Keratinocyte (primary cell): ENCODE results near the gene PPARD. TPM values are rescaled to one million over a fixed set of nuclear protein-coding genes. Genes with fewer than 3 reads are reported as not detected.

Experiments
- DNase-seq: peaks from one replicate; pipeline ENCODE4 v3.0.0-alpha.2; 2011; ENCODE audit warnings: low read depth, missing footprints, low spot score
- FAIRE-seq: peaks from 2 replicates; lab custom pipeline; 2011; peaks lifted over from hg19 to GRCh38; lab: Jason Lieb, UNC
- H2AFZ ChIP-seq: 2 replicates; pipeline ENCODE4 v1.6.0; 2012; ENCODE audit warnings: low read length, control low read depth, inconsistent platforms; ENCODE audit not compliant: control insufficient read depth
- H3K27ac ChIP-seq: 2 replicates; pipeline ENCODE4 v1.5.1; 2011; ENCODE audit warnings: low read length; ENCODE audit not compliant: control insufficient read depth, insufficient read depth
- H3K27me3 ChIP-seq: 3 replicates; pipeline ENCODE4 v1.6.0; 2011; ENCODE audit warnings: low read length; ENCODE audit not compliant: control insufficient read depth, insufficient read depth; ENCODE audit errors: extremely low read depth
- H3K36me3 ChIP-seq, 2 experiments: 2 replicates in 1 of 2; 3 replicates in 1 of 2; pipeline ENCODE4 v1.5.1; 2011; ENCODE audit warnings: low read length in 2 of 2, mild to moderate bottlenecking in 1 of 2; ENCODE audit not compliant: control insufficient read depth in 2 of 2, insufficient read depth in 2 of 2; ENCODE audit errors: extremely low read depth in 1 of 2
- H3K4me1 ChIP-seq: 3 replicates; pipeline ENCODE4 v1.5.1; 2011; ENCODE audit warnings: low read length; ENCODE audit not compliant: control insufficient read depth, insufficient read depth; ENCODE audit errors: extremely low read depth
- H3K4me2 ChIP-seq: 3 replicates; pipeline ENCODE4 v1.6.0; 2011; ENCODE audit warnings: low read depth, low read length; ENCODE audit not compliant: control insufficient read depth, insufficient read depth; ENCODE audit errors: extremely low read depth
- H3K4me3 ChIP-seq, 3 experiments: fragments of 200-600 bp in 1 of 3; sonication (generic) in 1 of 3; 2 replicates in 2 of 3; 3 replicates in 1 of 3; pipeline ENCODE4 v1.5.1; 2011 to 2016; ENCODE audit warnings: low read length in 3 of 3, mild to moderate bottlenecking in 3 of 3, control low read depth in 2 of 3, inconsistent platforms in 1 of 3, low read depth in 1 of 3, mixed read lengths in 1 of 3, mixed run types in 1 of 3, moderate library complexity in 1 of 3; ENCODE audit not compliant: control insufficient read depth in 2 of 3, insufficient read depth in 2 of 3; ENCODE audit errors: extremely low read depth in 1 of 3
- H3K79me2 ChIP-seq: 2 replicates; pipeline ENCODE4 v1.6.0; 2012; ENCODE audit warnings: low read length; ENCODE audit not compliant: control insufficient read depth, insufficient read depth
- H3K9ac ChIP-seq: 3 replicates; pipeline ENCODE4 v1.6.0; 2011; ENCODE audit warnings: low read length; ENCODE audit not compliant: control insufficient read depth, insufficient read depth; ENCODE audit errors: extremely low read depth
- H3K9me1 ChIP-seq: 3 replicates; pipeline ENCODE4 v1.6.0; 2011; ENCODE audit warnings: low read length; ENCODE audit not compliant: control insufficient read depth, insufficient read depth; ENCODE audit errors: extremely low read depth
- H3K9me3 ChIP-seq: 2 replicates; pipeline ENCODE4 v1.5.1; 2012; ENCODE audit warnings: low read depth, low read length; ENCODE audit not compliant: control insufficient read depth
- H4K20me1 ChIP-seq: 3 replicates; pipeline ENCODE4 v1.6.0; 2011; ENCODE audit warnings: low read length; ENCODE audit not compliant: control insufficient read depth, insufficient read depth; ENCODE audit errors: extremely low read depth
- EZH2 ChIP-seq: IDR thresholded peaks from one replicate; pipeline ENCODE4 v1.6.1; 2012; ENCODE audit warnings: inconsistent platforms, mild to moderate bottlenecking, low read length, moderate library complexity
- dilution Hi-C: fragments of 300-500 bp; cut with MboI; formaldehyde crosslinking; loops from one replicate; pipeline ENCODE4 v1.7.0; 2020; ENCODE audit warnings: low sequenced_read_pairs; ENCODE audit not compliant: extremely low pct_ligation_motif_present
- polyA plus RNA-seq, 5 experiments: library from polyadenylated mRNA; depleted of rRNA in 3 of 5; stranded (reverse) in 3 of 5; stranded (forward) in 1 of 5; unstranded in 1 of 5; fragments of >200 nt; gene quantifications; 1 replicate in 1 of 5; 2 replicates in 3 of 5; 3 replicates in 1 of 5; pipeline versions ENCODE4 v1.2.1 to v1.2.3, GENCODE V29; 2011 to 2012; ENCODE audit warnings: missing spikeins in 2 of 5, low read depth in 1 of 5, low replicate concordance in 1 of 5
- TF ChIP-seq, protein P1 (sequence below), 3 experiments: IDR thresholded peaks in 1 of 3; conservative IDR thresholded peaks in 1 of 3; optimal IDR thresholded peaks in 1 of 3; 2 replicates in 2 of 3; 3 replicates in 1 of 3; pipeline versions ENCODE3 to v1.5.1; 2011; ENCODE audit warnings: low read length in 3 of 3, mild to moderate bottlenecking in 3 of 3, moderate library complexity in 2 of 3, control low read depth in 1 of 3, inconsistent platforms in 1 of 3; ENCODE audit not compliant: insufficient read depth in 2 of 3; ENCODE audit errors: extremely low read depth in 1 of 3

The PPARD gene
- polyA plus RNA-seq, 1 donor (not counting 4 experiments of a cell fraction or from before 2014, with no cell fraction given): 15.1 TPM

- H3K4me2 ChIP-seq: no peak overlapping the region
- no peaks in the 10 kb centered on the region for H3K4me1 ChIP-seq
- H3K36me3 ChIP-seq: peaks cover 8 to 9% of the 10 kb centered on the region in 2 experiments
- FAIRE-seq: no peak
- TF ChIP-seq, protein P1, sequence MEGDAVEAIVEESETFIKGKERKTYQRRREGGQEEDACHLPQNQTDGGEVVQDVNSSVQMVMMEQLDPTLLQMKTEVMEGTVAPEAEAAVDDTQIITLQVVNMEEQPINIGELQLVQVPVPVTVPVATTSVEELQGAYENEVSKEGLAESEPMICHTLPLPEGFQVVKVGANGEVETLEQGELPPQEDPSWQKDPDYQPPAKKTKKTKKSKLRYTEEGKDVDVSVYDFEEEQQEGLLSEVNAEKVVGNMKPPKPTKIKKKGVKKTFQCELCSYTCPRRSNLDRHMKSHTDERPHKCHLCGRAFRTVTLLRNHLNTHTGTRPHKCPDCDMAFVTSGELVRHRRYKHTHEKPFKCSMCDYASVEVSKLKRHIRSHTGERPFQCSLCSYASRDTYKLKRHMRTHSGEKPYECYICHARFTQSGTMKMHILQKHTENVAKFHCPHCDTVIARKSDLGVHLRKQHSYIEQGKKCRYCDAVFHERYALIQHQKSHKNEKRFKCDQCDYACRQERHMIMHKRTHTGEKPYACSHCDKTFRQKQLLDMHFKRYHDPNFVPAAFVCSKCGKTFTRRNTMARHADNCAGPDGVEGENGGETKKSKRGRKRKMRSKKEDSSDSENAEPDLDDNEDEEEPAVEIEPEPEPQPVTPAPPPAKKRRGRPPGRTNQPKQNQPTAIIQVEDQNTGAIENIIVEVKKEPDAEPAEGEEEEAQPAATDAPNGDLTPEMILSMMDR (optimal IDR thresholded peaks at IDR 0.05 in 1 of 3, IDR thresholded peaks at IDR 0.05 in 1 of 3, conservative IDR thresholded peaks at IDR 0.05 in 1 of 3; ENCODE audit: extremely low read depth in 1 of 3, insufficient read depth in 2 of 3, low read length in 3 of 3): no peak
- TF ChIP-seq EZH2: no peak
- no peaks in the 10 kb centered on the region for H3K27me3 ChIP-seq
- dilution Hi-C loops: no loop called here
- no peak overlapping the region for H2AFZ ChIP-seq
- no peaks in the 10 kb centered on the region for H4K20me1 ChIP-seq
- no peaks in the 10 kb centered on the region for H3K9me1 ChIP-seq
- H3K9me3 ChIP-seq: no peaks in the 10 kb centered on the region
- DNase-seq: no peak
- no peak overlapping the region for H3K4me3 ChIP-seq
- H3K27ac ChIP-seq: no peak overlapping the region
- H3K9ac ChIP-seq: no peak overlapping the region
- no peaks in the 10 kb centered on the region for H3K79me2 ChIP-seq
Measured at GRCh38 chr6:35311390-35312075, 30.8 kb upstream of the PPARD start.

DNA sequence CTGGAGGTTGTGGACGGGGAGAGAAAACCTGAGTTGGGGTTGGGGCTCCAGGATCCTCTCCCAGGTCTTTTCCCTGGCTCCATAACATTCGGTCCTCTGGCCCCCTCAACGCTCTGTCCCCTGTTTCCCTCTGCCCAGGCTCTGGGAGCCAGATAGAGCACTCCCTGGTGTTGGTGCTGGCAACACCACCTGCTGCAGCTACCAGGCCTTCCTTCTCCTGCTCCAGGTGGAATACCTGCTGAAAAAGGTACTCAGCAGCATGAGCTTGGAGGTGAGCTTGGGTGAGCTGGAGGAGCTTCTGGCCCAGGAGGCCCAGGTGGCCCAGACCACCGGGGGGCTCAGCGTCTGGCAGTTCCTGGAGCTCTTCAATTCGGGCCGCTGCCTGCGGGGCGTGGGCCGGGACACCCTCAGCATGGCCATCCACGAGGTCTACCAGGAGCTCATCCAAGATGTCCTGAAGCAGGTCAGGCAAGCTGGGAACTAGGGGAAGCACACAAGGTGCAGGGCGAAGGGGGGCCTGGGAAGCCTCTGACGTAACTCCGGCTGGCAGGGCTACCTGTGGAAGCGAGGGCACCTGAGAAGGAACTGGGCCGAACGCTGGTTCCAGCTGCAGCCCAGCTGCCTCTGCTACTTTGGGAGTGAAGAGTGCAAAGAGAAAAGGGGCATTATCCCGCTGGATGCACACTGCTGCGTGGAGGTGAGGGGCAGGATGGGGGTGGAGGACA, 30.1 kb upstream of the PPARD start:
- Histone ChIP-seq H3K27me3 (no peaks in the 10 kb centered on the region), H3K27ac (no peak overlapping the region), H3K4me1 (no peaks in the 10 kb centered on the region), H3K79me2 (no peaks in the 10 kb centered on the region), H2AFZ (no peak overlapping the region), H3K36me3 (peaks cover 8 to 9% of the 10 kb centered on the region in 2 experiments), H4K20me1 (no peaks in the 10 kb centered on the region), H3K9me3 (no peaks in the 10 kb centered on the region), H3K4me3 (no peak overlapping the region), H3K9ac (no peak overlapping the region), H3K9me1 (no peaks in the 10 kb centered on the region), H3K4me2 (no peak overlapping the region)
- dilution Hi-C loops: no loop called here
- DNase-seq (no peak), FAIRE-seq (no peak)
- TF ChIP-seq, protein P1 (optimal IDR thresholded peaks at IDR 0.05 in 1 of 3, IDR thresholded peaks at IDR 0.05 in 1 of 3, conservative IDR thresholded peaks at IDR 0.05 in 1 of 3; ENCODE audit: extremely low read depth in 1 of 3, insufficient read depth in 2 of 3, low read length in 3 of 3): no peak
- TF ChIP-seq EZH2: no peak
